Effector memory CD4-positive, alpha-beta T cell (primary cell): ENCODE measurements around the gene DCAF16.
"Not testable (repeated sequence)": the region's sequence is repeated elsewhere in the genome, so short reads cannot be mapped to it uniquely, and the experiment has no call there.

Experiments used
- DNase-seq, 3 donors: peaks; one replicate each; pipeline ENCODE4 v3.0.0-alpha.2; 2020
- H3K27ac ChIP-seq: 2 replicates; pipeline ENCODE4 v1.7.0; 2013; ENCODE audit warnings: mild to moderate bottlenecking, low read length, moderate library complexity; ENCODE audit not compliant: insufficient read depth, poor library complexity, severe bottlenecking
- H3K27me3 ChIP-seq: replicated peaks from 2 replicates; pipeline ENCODE4 v1.7.0; 2013; ENCODE audit warnings: mild to moderate bottlenecking, low read length; ENCODE audit not compliant: insufficient read depth, control insufficient read depth, poor library complexity, severe bottlenecking
- H3K36me3 ChIP-seq: 2 replicates; pipeline ENCODE4 v1.7.0; 2013; ENCODE audit warnings: mild to moderate bottlenecking, low read length, moderate library complexity; ENCODE audit not compliant: control insufficient read depth, insufficient read depth
- H3K4me1 ChIP-seq: 2 replicates; pipeline ENCODE4 v1.7.0; 2013; ENCODE audit warnings: low read length, mild to moderate bottlenecking; ENCODE audit not compliant: control insufficient read depth, insufficient read depth, poor library complexity, severe bottlenecking
- H3K4me3 ChIP-seq: 2 replicates; pipeline ENCODE4 v1.7.0; 2013; ENCODE audit warnings: low read length, low read depth, mild to moderate bottlenecking; ENCODE audit not compliant: insufficient read depth, poor library complexity, severe bottlenecking
- H3K9me3 ChIP-seq: 2 replicates; pipeline ENCODE4 v1.7.0; 2013; ENCODE audit warnings: mild to moderate bottlenecking, low read length, moderate library complexity; ENCODE audit not compliant: control insufficient read depth
- total RNA-seq, 3 donors: gene quantifications; one replicate each; lab custom pipeline; 2026; lab: John Stamatoyannopoulos, UW

Gene DCAF16
- 70.1 to 86.5 (median 79.2) reads per million in 3 donors for total RNA-seq

DNA sequence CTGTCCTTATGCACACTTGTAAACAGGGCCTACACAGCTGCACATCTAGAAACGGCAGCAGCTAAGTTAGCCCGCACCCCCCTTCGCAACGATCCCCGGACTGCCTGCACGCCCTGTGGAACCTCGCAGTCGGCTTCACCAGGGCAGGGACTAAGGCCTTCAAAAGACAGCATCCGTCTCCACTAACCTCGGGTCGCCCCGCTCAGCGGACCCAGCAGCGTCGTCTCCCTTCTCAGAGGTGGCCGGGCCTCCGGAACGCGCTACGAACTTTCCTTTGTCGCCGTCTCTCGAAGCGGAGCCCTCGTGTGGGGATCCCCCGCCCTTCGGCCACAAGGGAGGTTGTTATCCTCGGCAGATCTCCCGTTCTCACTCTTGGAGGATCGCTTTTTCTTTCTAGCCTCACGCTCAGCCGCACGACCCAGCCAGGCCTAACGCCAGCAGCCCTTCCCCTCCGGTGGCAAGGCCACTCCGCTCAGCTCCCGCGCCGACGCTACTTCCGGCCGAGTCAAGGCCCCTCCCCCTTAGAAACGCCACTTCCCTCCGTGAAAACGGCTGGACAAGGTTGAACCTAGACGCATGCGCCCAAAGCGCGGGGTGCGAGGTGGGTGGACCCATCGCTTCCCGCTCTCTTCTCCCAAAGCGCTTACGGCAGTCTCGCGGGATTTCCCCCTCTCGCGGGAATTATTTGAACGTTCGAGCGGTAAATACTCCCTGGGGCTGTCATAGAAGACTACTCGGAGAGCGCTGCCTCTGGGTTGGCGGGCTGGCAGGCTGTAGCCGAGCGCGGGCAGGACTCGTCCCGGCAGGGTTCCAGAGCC is at the start of gene DCAF16, which contains the start of gene NCAPG:
TSS of gene DCAF16 (minus strand) at position 498 of the 818 bp plus-strand sequence. CDS start 6,616 bp downstream, outside the sequence.
TSS of gene NCAPG (plus strand) at position 720 of the 818 bp plus-strand sequence. CDS start 99 bp downstream, outside the sequence.
- Histone ChIP-seq H3K9me3 (no peaks in the 10 kb centered on the region), H3K4me3 (peak within 1 kb of the TSS; percentile 74), H3K27ac (peak within 1 kb of the TSS; percentile 91), H3K36me3 (no peaks in the 10 kb centered on the region), H3K4me1 (peaks cover 18% of the 10 kb centered on the region), H3K27me3 (no peaks in the 10 kb centered on the region)
- peak; percentile 97 to 99 (median 98) for DNase-seq

DNA sequence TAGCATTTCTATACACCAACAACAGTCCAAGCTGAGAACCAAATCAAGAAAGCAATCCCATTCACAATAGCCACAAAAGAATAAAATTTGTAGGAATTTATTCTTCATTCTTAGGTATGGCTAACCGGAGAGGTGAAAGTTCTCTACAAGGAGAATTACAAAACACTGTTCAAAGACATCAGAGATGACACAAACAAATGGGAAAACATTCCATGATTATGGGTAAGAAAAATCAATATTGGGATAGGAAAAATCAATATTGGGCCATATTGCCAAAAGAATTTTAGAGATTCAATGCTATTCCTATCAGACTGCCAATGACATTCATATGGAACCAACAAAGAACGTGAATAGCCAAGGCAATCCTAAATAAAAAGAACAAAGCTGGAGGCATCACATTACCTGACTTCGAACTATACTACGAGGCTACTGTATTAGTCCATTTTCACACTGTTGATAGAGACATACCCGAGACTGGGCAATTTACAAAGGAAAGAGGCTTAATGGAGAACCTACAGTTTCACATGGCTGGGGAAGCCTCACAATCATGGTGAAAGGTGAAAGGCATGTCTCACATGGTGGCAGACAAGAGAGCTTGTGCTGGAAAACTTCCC is 49.3 kb upstream of the DCAF16 start:
- DNase-seq = no peak
- Histone ChIP-seq H3K4me3 (no peak overlapping the region), H3K9me3 (no peaks in the 10 kb centered on the region), H3K36me3 (no peaks in the 10 kb centered on the region), H3K27ac (no peak overlapping the region), H3K27me3 (no peaks in the 10 kb centered on the region), H3K4me1 (no peaks in the 10 kb centered on the region)

DNA sequence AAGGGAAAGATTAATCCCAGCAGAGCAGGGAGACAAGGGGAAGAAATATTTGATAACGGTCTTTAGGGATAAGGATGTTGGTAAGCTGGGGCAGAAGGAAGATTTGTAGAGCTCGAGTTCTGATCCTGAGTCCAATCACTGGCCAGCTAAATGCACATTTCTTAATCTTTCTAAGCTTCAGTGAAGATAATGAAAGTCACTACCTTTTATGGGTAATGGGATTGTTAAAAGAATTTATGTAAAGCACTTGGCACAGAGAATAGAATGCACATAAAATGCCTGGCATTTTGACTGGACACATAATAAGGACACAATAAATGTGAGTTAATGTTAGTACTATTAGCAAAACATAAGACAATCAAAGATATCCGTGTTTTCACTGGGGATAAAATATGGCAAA is 43.5 kb upstream of the DCAF16 start:
- no peaks in the 10 kb centered on the region for H3K27me3 ChIP-seq
- H3K4me3 ChIP-seq = no peak overlapping the region
- H3K4me1 ChIP-seq = no peaks in the 10 kb centered on the region
- H3K27ac ChIP-seq = no peak overlapping the region
- no peaks in the 10 kb centered on the region for H3K9me3 ChIP-seq
- DNase-seq = no peak
- no peaks in the 10 kb centered on the region for H3K36me3 ChIP-seq

DNA sequence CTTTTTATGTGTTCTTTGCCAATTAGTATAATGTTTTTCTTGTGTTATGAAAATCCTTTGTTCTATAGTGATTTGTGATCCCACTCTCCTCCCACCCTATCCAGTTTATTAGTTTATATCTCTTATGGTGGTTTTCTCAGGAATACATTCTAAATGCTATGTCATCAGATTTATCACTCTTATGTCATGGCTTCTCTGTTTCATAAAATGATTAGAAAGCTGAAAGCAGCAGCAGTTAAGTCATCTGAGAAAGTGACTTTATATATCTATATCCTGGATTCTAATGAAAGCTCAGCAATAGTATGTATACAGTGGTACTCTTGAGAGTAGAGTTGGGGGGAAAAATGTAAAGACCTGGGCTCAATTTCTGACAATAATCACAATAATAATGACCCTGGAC is 41.4 kb upstream of the DCAF16 start:
- Histone ChIP-seq H3K36me3 (no peaks in the 10 kb centered on the region), H3K27ac (no peak overlapping the region), H3K9me3 (no peaks in the 10 kb centered on the region), H3K4me1 (no peaks in the 10 kb centered on the region), H3K27me3 (no peaks in the 10 kb centered on the region), H3K4me3 (no peak overlapping the region)
- no peak for DNase-seq

DNA sequence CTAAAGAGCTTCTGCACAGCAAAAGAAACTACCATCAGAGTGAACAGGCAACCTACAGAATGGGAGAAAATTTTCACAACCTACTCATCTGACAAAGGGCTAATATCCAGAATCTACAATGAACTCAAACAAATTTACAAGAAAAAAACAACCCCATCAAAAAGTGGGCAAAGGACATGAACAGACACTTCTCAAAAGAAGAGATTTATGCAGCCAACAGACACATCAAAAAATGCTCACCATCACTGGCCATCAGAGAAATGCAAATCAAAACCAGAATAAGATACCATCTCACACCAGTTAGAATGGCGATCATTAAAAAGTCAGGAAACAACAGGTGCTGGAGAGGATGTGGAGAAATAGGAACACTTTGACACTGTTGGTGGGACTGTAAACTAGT is 39.7 kb upstream of the DCAF16 start:
- DNase-seq, H3K36me3 ChIP-seq, H3K4me1 ChIP-seq, H3K27ac ChIP-seq, H3K4me3 ChIP-seq, H3K27me3 ChIP-seq, H3K9me3 ChIP-seq: not testable (repeated sequence)

DNA sequence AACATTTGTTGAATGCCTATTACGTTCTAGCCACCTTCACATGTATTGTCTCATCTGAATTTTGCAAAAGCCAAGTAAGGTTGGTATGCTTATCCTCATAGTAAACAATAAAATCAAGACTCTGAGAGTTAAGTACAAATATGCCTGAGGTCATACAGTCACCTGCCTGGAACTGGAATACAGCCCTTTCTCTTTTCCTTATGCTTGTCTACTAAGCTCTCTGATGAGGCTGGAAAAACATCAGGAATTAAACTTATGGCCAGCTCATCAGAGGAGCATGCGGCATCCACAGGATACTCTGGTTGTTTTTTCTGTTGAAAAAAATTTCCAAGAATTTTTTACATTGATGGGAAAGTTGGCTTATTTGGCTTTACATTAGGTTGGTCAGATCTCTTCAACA is 35.7 kb upstream of the DCAF16 start:
- no peak for DNase-seq
- Histone ChIP-seq H3K27me3 (no peaks in the 10 kb centered on the region), H3K4me1 (no peaks in the 10 kb centered on the region), H3K27ac (no peak overlapping the region), H3K9me3 (no peaks in the 10 kb centered on the region), H3K36me3 (no peaks in the 10 kb centered on the region), H3K4me3 (no peak overlapping the region)

DNA sequence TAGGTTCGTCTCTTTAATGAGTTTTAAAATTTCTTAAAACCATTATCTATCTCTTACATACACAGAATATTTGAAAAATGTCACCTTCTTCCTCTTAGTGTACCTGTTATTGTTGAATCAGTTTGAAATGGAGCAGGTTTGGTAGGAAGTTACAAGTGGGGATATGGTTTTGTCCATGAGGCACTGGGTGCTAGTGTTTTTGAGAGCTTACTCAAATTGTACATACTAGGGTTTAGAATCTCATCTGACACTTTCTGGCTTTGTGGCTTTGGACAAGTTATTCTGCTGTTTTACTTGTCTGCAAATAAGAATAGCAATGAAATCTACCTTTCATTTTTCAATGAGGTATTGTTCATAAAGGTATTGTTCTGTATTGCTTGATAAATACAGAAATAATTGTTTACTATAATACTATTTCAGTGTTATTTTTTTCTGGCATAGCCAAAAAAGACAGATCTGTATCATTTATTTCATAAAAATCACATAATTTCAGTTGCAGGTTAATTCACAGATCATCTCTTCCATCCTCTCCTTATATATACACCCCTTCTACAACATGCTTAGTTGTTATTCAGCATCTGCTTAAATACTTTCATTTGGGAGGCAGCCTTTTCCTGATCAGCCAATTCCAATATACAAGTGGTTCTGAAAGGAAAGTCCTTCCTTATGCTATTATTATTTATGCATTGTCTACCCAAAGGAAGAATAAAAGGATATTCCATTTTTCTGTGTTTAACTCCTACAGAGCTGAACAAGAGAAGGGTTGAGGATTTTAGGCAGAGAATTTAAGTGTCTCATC is 13.5 kb upstream of the DCAF16 start:
- no peak for DNase-seq
- no peaks in the 10 kb centered on the region for H3K4me1 ChIP-seq
- no peaks in the 10 kb centered on the region for H3K27me3 ChIP-seq
- no peaks in the 10 kb centered on the region for H3K9me3 ChIP-seq
- H3K4me3 ChIP-seq = no peak overlapping the region
- H3K36me3 ChIP-seq = no peaks in the 10 kb centered on the region
- H3K27ac ChIP-seq = no peak overlapping the region

DNA sequence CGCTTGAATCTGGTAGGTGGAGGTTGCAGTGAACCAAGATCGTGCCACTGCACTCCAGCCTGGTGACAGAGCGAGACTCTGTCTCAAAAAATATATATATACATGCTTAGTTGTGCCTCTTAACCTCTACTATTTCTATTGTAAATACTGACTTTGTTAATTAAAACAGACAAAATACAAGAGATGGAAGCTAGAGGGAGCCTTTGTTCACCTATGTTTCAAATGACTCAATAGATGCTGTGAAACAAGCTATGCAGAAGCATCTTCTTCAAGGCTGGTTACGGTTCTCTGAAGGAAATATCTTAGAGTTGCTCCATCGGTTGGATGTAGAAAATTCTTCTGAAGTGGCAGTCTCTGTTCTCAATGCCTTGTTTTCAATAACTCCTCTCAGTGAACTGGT is 6.5 kb upstream of the DCAF16 start:
- Histone ChIP-seq H3K36me3 (no peaks in the 10 kb centered on the region), H3K27me3 (no peaks in the 10 kb centered on the region), H3K4me3 (no peak overlapping the region), H3K4me1 (no peaks in the 10 kb centered on the region), H3K27ac (no peak overlapping the region), H3K9me3 (no peaks in the 10 kb centered on the region)
- no peak for DNase-seq

DNA sequence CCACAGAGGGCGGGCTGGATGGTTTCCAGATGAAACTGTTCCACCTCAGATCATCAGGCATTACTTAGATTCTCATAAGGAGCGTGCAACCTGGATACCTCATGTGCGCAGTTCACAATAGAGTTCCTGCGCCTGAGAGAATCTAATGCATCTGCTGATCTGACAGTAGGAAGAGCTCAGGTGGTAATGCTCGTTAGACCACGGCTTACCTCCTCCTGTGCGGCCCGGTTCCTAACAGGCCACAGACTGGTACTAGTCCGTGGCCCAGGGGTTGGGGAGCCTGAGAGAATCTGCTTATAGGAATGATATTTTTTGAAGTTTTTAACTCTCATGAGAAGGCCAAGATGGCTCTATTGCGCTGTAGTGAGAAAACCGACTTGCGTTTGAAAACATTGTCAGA is 5.6 kb upstream of the DCAF16 start:
- H3K4me3 ChIP-seq = no peak overlapping the region
- no peaks in the 10 kb centered on the region for H3K36me3 ChIP-seq
- no peak overlapping the region for H3K27ac ChIP-seq
- no peak for DNase-seq
- no peaks in the 10 kb centered on the region for H3K9me3 ChIP-seq
- no peaks in the 10 kb centered on the region for H3K4me1 ChIP-seq
- H3K27me3 ChIP-seq = no peaks in the 10 kb centered on the region
